ENCODE results near the gene TUBB6.

TUBB6 gene

DNA sequence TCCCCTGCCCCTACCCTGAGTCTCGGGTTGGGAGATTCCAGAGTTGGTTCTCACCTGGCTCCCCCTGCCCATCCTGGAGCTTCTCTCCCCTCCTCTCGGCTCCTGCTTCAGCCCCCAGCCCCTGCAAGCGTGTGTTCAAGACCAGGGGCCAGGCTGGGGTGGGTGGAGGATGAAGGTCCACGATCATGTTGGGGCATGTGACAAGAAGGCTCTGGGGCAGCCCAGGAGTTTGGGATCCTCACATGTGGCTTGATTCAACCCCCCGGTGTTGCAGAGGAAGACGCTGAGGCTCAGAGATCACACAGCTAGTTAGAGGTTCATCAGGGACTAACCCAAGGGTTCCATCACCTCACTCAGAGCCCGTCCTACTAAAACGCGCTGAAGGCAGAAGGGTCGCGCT is 14.2 kb upstream of the TUBB6 start:
- H3K4me3 ChIP-seq (ENCODE audit: low read length) = no peak overlapping the region
- H3K27me3 ChIP-seq (ENCODE audit: insufficient read depth, low read length) = peaks cover 11% of the 10 kb centered on the region; the same call in 1 of the 2 replicates
- WGBS = 80% methylated on average over 10 of the region's 11 CpGs
- H3K9me3 ChIP-seq (ENCODE audit: insufficient read depth, low read depth, low read length) = no peaks in the 10 kb centered on the region
- peaks cover 3% of the 10 kb centered on the region for H3K4me1 ChIP-seq (ENCODE audit: insufficient read depth, low read length)
- H3K27ac ChIP-seq (ENCODE audit: low read depth, low read length) = no peak overlapping the region
- H3K36me3 ChIP-seq (ENCODE audit: insufficient read depth, low read length) = no peaks in the 10 kb centered on the region
- no peak overlapping the region for H3K9ac ChIP-seq (ENCODE audit: low read depth, low read length)

DNA sequence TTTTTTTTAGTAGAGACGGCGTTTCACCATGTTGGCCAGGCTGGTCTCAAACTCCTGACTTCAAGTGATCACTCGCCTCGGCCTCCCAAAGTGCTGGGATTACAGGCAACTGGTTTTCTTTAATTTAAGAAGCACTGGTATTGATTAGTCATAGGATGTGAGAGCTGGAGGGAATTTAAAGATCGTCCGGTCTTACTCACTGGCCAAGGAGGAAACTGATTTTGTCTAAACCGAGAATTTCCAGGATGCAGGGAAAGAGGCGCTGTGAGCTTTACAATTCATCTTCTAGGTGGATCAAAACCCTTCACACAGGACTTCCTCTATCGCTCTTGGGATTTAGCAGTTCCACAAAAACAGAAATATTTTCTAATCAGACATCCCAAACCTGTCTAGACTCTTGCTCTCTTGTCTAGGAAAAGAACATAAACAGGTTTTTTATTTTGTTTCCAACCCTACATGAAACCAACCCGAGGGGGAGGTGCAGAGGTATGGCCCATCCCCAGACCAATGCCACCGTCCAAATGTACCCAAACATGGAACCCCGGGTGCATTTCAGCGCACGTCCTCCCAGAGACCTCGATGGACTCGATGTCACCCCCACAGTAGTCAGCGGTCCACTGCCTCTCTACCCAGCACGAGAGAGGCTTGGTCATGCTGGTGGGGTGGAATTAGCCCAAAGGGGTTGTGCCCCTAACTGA is 12.5 kb upstream of the TUBB6 start:
- no peaks in the 10 kb centered on the region for H3K36me3 ChIP-seq (ENCODE audit: insufficient read depth, low read length)
- no peaks in the 10 kb centered on the region for H3K9me3 ChIP-seq (ENCODE audit: insufficient read depth, low read depth, low read length)
- WGBS = 95% methylated on average over 18 of the region's 18 CpGs
- no peak overlapping the region for H3K9ac ChIP-seq (ENCODE audit: low read depth, low read length)
- H3K4me3 ChIP-seq (ENCODE audit: low read length) = no peak overlapping the region
- H3K27ac ChIP-seq (ENCODE audit: low read depth, low read length) = no peak overlapping the region
- H3K4me1 ChIP-seq (ENCODE audit: insufficient read depth, low read length) = no peaks in the 10 kb centered on the region
- H3K27me3 ChIP-seq (ENCODE audit: insufficient read depth, low read length) = no peaks in the 10 kb centered on the region

DNA sequence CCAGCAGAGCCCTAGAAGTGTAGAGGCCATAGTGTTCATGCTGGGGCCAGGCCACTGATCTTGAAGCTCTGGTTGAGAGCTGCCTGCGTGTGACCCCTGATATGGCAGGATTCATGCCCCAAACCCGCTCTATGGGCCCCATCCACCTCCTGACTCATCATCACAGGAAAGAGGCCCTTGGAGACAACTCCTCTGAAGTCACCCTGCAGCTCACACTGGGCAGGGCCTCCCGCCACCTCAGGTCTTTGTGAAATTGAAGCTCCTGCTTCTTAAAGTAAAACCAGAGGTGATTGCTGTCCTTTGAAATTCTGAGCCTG is 12.0 kb upstream of the TUBB6 start:
- whole genome bisulfite sequencing = 84% methylated on average over 3 of the region's 3 CpGs
- H3K27ac ChIP-seq (ENCODE audit: low read depth, low read length) = no peak overlapping the region
- H3K36me3 ChIP-seq (ENCODE audit: insufficient read depth, low read length) = no peaks in the 10 kb centered on the region

DNA sequence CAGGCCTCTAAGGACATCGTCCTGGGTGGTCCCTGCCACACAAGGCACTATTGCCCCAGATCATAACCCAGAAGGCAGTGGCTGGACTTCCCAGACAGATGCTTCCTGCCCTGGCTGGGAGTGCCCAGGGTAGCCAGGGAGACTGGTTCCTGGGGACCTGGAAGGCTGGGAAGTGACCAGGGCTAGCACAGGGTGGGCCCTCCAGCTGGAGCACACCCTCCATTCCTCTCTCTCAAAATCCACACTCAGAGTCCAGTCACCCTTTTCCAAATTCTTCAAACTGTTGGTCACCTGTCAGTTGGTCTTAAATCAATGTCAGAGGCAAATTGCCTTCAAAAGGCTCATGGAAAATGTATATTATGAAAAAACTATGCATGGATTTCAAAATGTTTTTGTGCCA is 11.6 kb upstream of the TUBB6 start:
- 81% methylated on average over 1 of the region's 1 CpG for WGBS
- no peak overlapping the region for H3K9ac ChIP-seq (ENCODE audit: low read depth, low read length)
- H3K36me3 ChIP-seq (ENCODE audit: insufficient read depth, low read length) = no peaks in the 10 kb centered on the region
- no peak overlapping the region for H3K27ac ChIP-seq (ENCODE audit: low read depth, low read length)
- no peaks in the 10 kb centered on the region for H3K9me3 ChIP-seq (ENCODE audit: insufficient read depth, low read depth, low read length)
- no peak overlapping the region for H3K4me3 ChIP-seq (ENCODE audit: low read length)
- H3K4me1 ChIP-seq (ENCODE audit: insufficient read depth, low read length) = no peaks in the 10 kb centered on the region
- no peaks in the 10 kb centered on the region for H3K27me3 ChIP-seq (ENCODE audit: insufficient read depth, low read length)

More for the DNA sequence above, 12.0 kb upstream of the TUBB6 start:
- Histone ChIP-seq H3K4me1 (ENCODE audit: insufficient read depth, low read length) (no peaks in the 10 kb centered on the region), H3K9ac (ENCODE audit: low read depth, low read length) (no peak overlapping the region), H3K27me3 (ENCODE audit: insufficient read depth, low read length) (no peaks in the 10 kb centered on the region), H3K9me3 (ENCODE audit: insufficient read depth, low read depth, low read length) (no peaks in the 10 kb centered on the region), H3K4me3 (ENCODE audit: low read length) (no peak overlapping the region)

DNA sequence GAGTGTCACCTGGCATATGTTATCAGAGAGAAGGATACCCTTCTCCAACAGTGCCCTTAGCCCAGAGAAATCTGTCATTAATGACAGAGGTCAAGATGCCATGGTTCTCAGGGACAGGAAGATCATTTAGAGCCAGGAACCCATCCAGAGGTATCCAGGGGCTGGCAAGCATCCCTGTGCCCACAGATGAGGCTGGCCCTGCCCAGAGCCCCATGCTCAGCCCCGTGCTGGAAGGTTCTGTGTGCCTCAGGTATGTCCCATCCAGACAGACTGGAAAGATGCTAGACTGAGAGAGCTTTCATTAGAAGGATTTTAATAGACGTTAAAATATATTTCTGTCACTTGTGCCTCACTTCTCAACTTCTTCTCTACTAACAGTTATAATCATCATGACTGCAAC is 8.2 kb upstream of the TUBB6 start:
- H3K9ac ChIP-seq (ENCODE audit: low read depth, low read length) = no peak overlapping the region
- WGBS = 96% methylated on average over 2 of the region's 2 CpGs
- peaks cover 10% of the 10 kb centered on the region for H3K27me3 ChIP-seq (ENCODE audit: insufficient read depth, low read length)
- H3K27ac ChIP-seq (ENCODE audit: low read depth, low read length) = no peak overlapping the region
- H3K9me3 ChIP-seq (ENCODE audit: insufficient read depth, low read depth, low read length) = no peaks in the 10 kb centered on the region
- no peak overlapping the region for H3K4me3 ChIP-seq (ENCODE audit: low read length)
- H3K4me1 ChIP-seq (ENCODE audit: insufficient read depth, low read length) = no peaks in the 10 kb centered on the region
- H3K36me3 ChIP-seq (ENCODE audit: insufficient read depth, low read length) = no peaks in the 10 kb centered on the region

DNA sequence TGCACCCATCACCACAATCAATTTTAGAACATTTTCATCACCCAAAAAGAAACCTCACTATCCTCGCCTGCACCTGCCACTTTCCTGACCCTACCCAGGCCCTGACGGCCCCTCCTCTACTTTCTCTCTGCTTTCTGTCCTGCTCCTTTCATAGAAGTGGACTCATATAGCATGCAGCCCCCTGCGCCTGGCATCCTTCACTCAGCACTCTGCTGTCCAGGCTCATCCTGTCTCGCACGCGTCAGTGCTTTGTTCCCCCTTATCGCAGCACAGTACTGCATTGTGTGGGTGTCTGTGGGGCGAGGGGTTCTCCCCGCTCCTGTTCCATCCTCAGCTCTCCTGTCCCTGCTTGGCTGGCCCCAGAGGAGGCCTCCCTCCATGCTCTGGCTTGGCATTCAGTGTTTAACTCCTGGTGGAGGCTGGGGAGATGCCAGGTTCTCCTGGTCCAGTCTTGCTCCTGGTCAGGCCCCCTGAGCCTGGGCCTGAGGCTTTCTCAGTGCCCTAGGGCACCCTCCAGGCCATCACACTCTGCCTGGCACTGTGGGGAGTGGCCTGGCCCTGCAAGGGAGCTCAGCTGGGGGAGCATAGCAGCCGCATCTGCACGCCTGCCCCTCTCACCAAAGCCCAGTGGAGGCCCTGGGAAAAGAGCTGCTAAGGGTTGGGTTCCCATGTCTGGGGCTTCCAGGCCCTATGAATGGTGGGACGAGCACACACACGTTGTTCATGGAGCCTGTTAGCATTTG is 6.6 kb upstream of the TUBB6 start:
- Histone ChIP-seq H3K9ac (ENCODE audit: low read depth, low read length) (no peak overlapping the region), H3K9me3 (ENCODE audit: insufficient read depth, low read depth, low read length) (no peaks in the 10 kb centered on the region), H3K27me3 (ENCODE audit: insufficient read depth, low read length) (peaks cover 25% of the 10 kb centered on the region), H3K36me3 (ENCODE audit: insufficient read depth, low read length) (no peaks in the 10 kb centered on the region), H3K4me1 (ENCODE audit: insufficient read depth, low read length) (peaks cover 5% of the 10 kb centered on the region; the same call in 1 of the 2 replicates), H3K27ac (ENCODE audit: low read depth, low read length) (no peak overlapping the region), H3K4me3 (ENCODE audit: low read length) (no peak overlapping the region)
- 90% methylated on average over 13 of the region's 13 CpGs for WGBS

DNA sequence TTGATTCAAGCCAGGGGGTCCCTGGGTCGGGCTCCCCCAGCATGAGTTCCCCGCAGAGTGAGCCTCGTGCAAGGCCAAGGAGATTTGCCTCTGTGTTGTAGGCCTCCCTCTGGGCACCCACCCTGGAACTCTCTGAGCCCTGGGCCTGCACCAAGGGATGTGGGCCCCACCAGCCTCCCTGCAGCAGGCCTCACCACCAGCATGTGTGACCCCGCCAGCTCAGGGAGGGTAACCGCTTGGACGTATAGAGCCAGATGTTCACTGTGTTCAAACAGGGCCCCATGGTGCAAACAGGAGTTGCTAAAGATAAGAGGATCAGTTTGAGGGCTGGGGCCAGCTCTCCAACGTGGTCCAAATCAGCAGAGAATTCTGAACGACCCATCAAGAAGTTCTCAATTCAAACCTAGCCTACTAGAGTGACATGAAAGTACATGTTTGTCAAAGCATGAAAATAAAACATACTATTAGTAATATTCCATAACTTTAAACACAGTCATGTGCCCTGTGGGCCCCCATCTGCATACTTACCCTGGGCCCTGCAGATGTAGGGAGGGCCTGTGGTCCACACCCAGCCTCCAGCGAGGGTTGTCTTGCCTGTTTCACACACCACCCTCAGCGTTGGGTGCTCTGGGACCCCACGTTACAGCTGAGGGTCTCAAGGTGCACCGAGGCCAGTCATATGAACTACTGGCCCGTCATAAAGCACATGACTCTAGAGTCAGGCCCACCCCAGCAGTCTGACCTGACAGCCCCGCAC is 5.5 kb upstream of the TUBB6 start:
- 94% methylated on average over 14 of the region's 14 CpGs for WGBS
- Histone ChIP-seq H3K9ac (ENCODE audit: low read depth, low read length) (no peak overlapping the region), H3K36me3 (ENCODE audit: insufficient read depth, low read length) (no peaks in the 10 kb centered on the region), H3K9me3 (ENCODE audit: insufficient read depth, low read depth, low read length) (no peaks in the 10 kb centered on the region), H3K4me1 (ENCODE audit: insufficient read depth, low read length) (peaks cover 8% of the 10 kb centered on the region; the same call in 1 of the 2 replicates), H3K27me3 (ENCODE audit: insufficient read depth, low read length) (peaks cover 37% of the 10 kb centered on the region), H3K27ac (ENCODE audit: low read depth, low read length) (no peak overlapping the region), H3K4me3 (ENCODE audit: low read length) (no peak overlapping the region)

DNA sequence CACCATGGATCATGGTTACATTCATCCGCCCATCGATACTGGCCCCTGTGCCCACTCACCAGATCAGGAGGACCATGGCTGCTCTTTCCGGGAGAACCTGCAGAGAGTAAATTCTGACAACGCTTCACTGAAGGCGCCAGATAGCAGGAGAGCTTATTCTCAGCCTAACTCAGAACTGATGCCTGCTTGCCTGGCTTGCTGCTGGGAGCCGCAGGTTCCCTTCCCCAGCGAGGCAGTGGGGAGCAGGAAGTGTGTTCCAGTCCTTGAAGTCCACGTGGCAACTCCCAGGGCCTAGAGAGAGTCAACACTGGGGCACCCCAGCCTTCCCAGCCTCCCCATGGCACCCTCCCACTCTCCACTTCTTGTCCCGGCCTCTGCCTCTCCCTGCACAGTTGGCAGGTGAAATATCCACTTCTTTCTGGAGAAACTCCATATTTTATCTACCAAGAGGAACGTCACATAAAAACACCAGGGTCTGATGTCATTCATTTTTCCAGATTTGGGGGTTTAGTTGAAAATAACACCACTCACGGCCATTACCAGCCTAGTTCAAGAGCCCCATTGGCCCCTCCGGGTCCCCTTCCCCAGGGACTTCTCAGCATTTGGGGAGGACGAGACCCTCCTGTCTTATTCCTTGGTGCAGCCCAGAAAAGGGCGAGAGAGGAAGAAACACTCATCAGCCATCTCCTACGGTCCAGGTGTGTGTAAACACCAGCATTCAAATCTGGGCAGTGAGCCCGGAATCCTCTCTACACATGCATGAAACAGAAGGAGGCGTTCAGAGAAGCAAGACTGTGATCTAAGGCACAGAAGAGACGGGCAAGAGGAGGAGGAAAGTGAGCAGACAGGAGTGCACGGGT is 3.5 kb upstream of the TUBB6 start:
- H3K9me3 ChIP-seq (ENCODE audit: insufficient read depth, low read depth, low read length) = no peaks in the 10 kb centered on the region
- no peak overlapping the region for H3K9ac ChIP-seq (ENCODE audit: low read depth, low read length)
- H3K27ac ChIP-seq (ENCODE audit: low read depth, low read length) = no peak overlapping the region
- peaks cover 49% of the 10 kb centered on the region for H3K27me3 ChIP-seq (ENCODE audit: insufficient read depth, low read length)
- WGBS = 85% methylated on average over 19 of the region's 19 CpGs
- H3K4me1 ChIP-seq (ENCODE audit: insufficient read depth, low read length) = peaks cover 12% of the 10 kb centered on the region; the same call in 1 of the 2 replicates
- peaks cover 3% of the 10 kb centered on the region; the same call in 1 of the 2 replicates for H3K36me3 ChIP-seq (ENCODE audit: insufficient read depth, low read length)
- no peak overlapping the region for H3K4me3 ChIP-seq (ENCODE audit: low read length)

DNA sequence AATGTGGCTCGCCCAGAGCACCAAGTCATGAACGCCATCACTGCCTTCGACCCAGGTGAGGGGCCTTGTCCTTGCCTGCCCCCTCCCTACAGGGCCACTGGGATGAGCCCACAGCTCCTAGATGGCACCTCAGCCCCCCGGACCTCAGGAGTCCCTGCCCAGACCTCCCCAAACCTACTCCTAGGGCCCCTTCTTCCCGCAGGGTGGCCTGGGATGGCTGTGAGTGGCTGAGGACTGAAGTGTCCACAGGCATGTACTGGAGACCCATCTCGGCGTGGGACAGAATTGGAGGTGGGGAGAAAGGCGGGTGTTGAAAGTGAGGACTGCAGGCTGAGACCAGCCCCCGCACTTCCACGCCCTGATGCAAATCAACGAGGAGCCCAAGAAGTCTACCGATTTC is 2.8 kb upstream of the TUBB6 start:
- Histone ChIP-seq H3K36me3 (ENCODE audit: insufficient read depth, low read length) (peaks cover 7% of the 10 kb centered on the region; the same call in 1 of the 2 replicates), H3K4me3 (ENCODE audit: low read length) (no peak overlapping the region), H3K9ac (ENCODE audit: low read depth, low read length) (no peak overlapping the region), H3K4me1 (ENCODE audit: insufficient read depth, low read length) (peaks cover 15% of the 10 kb centered on the region; the same call in 1 of the 2 replicates), H3K27me3 (ENCODE audit: insufficient read depth, low read length) (peaks cover 49% of the 10 kb centered on the region), H3K27ac (ENCODE audit: low read depth, low read length) (no peak overlapping the region), H3K9me3 (ENCODE audit: insufficient read depth, low read depth, low read length) (no peaks in the 10 kb centered on the region)
- WGBS = 86% methylated on average over 11 of the region's 12 CpGs

DNA sequence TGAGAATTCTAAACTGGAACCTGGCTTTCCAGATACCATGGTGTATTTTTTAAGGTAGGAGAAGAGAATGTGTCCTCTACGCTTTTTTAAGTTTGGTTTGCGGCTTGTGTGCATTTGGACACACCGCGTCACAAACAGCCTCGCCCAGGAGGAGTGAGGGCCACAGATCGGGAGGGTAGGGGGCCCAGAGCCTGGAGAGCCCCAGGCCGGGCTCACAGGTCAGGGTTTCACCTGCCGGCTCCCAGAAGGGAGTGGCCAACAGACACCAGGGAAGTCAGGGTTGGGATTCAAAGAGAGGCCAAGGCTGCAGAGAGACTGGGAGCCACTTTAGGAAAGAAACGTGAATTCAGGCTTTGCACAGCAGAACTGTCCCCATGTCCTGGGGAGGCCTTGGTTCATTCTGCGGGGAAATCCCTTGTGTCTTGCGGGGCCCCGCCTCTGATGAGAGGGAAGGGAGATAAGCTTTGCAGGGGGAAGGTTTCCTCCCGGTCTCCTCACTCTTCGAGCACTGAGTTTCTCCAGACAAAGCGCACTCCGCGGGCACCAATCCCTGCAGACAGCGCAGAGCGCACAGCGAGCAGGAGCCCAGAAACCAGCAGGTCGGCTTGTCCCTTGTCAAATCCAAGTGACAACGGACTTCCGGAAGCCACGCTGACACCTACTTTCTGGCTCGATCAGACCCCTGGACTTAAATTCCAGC is 2.0 kb upstream of the TUBB6 start:
- peak overlapping the region; percentile 97 for H3K4me3 ChIP-seq (ENCODE audit: low read length)

More for the DNA sequence above, 2.0 kb upstream of the TUBB6 start:
- WGBS = 39% methylated on average over 25 of the region's 25 CpGs
- peaks cover 15% of the 10 kb centered on the region for H3K36me3 ChIP-seq (ENCODE audit: insufficient read depth, low read length)
- H3K9me3 ChIP-seq (ENCODE audit: insufficient read depth, low read depth, low read length) = no peaks in the 10 kb centered on the region; the same call in 1 of the 2 replicates
- no peak overlapping the region for H3K27ac ChIP-seq (ENCODE audit: low read depth, low read length)
- H3K4me1 ChIP-seq (ENCODE audit: insufficient read depth, low read length) = peaks cover 15% of the 10 kb centered on the region; the same call in 1 of the 2 replicates
- peaks cover 49% of the 10 kb centered on the region for H3K27me3 ChIP-seq (ENCODE audit: insufficient read depth, low read length)
- no peak overlapping the region for H3K9ac ChIP-seq (ENCODE audit: low read depth, low read length)

Data from HUES64 (cell line).